Fibroblast of mammary gland (primary cell): ENCODE data around the gene HADHA.

Source experiments
- DNase-seq: peaks from one replicate; pipeline ENCODE4 v3.0.0-alpha.2; 2010; ENCODE audit warnings: low read depth
- H3K4me3 ChIP-seq: 2 replicates; pipeline ENCODE4 v1.5.1; 2011; ENCODE audit warnings: low read depth, mild to moderate bottlenecking, low read length, moderate library complexity; ENCODE audit not compliant: control insufficient read depth
- CTCF ChIP-seq: conservative IDR thresholded peaks from 2 replicates; pipeline ENCODE4 v1.5.1; 2011; ENCODE audit warnings: low read depth, low read length, inconsistent platforms; ENCODE audit not compliant: control insufficient read depth, insufficient read depth

The HADHA gene

DNA sequence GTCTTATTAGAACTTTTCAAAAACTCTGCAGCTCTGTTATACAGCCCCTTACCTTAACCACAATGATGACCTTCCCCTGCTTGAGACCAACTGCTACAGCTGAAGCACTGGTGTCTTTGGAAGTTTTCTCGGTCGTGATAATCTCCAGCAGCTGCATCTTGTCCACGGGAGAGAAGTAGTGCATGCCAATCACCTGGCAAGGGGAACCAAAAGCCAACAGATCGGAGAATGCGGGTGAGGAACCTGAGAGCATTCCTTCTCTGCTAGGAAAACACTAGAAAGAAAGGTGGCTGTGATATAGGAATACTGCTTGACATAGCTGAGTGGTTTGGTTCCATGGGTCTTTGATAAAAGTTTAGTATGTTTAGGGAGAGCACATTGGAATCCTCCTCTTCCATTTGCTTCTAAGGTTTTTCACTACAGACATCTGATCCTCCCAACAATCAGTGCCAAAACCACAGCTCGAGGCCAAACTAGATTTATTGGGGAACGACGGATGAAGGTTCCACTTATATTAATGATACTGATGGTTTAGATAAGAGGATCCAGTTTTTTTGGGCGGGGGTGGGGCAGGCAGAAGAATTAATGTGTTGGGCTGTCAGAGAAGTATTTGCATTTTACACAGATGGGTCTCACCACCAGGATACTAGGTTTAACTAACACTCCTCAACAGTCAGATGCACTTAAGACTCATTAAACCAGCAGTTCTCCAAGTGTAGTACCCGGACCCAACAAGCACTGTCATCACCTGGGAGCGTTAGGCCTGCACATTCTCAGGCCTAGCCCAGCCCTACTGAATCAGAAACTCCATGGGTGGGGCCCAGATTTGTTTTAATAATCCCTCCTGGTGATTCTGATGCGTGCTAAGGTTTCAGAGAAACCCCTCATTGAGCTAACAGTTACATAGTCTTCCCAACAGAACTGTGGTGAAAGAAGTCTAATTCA lies 49.1 kb downstream of the HADHA start:
- no peak overlapping the region for H3K4me3 ChIP-seq
- DNase-seq: no peak
- TF ChIP-seq CTCF: no peak

GRCh38 chr2:26193578-26194231 lies 50.7 kb downstream of the HADHA start:
- DNase-seq: no peak
- TF ChIP-seq CTCF: no peak
- no peak overlapping the region for H3K4me3 ChIP-seq

DNA sequence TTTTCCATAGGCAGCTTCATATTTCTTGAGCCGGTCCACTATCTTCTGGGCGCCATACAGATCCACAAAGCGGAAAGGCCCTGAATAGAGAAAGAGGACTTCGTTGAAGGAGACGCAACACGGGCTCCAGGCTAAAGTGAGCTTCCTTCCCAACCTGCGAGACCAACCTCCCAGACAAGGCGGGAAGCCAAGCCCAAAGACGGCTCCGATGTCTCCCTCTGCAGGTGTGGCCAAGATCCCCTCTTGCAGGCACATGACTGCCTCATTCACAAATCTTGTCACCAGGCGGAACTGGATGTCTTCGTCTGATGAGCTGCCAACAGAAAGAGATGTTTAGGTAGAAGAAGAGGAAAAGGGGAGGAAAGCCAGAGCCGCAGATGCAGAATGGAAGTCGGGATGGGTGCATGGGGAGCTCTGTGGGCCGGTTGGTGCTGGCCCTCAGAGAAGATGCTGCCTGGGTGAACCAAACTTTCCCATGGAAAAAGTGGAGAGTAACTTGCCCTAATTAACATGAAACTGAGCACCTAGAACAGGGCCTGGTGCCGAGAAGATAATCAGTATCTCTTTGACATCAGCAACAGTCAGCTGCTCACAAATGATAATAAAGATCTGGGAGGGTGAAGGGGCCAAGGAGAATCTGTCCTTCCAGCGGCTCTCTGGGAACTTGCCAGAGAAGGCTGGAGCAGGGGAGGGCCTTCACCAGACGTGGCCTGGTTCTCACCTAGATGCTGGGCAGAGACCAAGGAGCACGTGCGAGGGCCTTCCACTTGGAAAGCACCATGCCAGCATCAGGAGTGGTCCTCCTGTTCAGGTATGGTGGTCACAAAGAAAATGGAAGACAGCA lies 52.9 kb downstream of the HADHA start:
- TF ChIP-seq CTCF: no peak
- no peak for DNase-seq
- no peak overlapping the region for H3K4me3 ChIP-seq

DNA sequence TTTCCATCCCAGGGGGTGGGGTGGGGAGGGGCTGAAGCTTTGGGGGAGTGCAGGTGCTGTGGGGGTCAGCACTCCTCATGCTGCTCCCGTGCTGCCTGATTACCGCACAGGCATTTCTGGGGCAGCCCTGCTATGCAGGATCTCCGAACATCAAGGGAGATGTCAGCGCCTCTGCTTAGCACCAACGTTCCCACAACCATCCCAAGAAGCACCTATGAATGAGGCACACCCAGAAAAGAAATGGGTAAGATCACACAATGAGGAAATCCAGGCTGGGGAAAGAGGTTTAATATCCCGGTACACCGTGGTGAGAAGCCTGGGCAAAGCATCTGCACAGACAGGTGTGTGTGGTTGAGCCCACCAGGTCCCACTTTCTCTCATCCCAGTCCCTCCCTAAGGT lies 54.1 kb downstream of the HADHA start:
- DNase-seq: no peak
- H3K4me3 ChIP-seq: no peak overlapping the region
- no peak for TF ChIP-seq CTCF

DNA sequence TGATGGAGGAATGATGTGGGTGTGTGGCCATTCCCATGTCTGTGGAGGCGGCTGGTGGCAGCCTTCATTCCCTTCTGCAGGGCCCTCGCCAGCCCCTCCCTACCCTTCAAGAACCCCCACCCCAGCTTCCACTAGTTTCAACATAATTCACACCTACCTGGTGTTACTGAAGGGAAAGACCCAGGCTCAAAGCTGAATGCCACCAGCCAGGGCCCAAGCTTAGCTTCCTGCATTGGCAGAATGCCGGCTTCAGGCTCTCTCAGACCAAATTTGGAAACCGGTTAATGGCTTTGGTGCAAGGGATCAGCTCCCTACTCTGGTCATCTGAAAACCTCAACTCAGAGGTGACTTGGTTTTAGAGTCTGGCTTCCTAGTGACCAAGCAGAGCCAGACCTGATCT lies 54.7 kb downstream of the HADHA start:
- no peak overlapping the region for H3K4me3 ChIP-seq
- no peak for DNase-seq
- TF ChIP-seq CTCF: no peak

DNA sequence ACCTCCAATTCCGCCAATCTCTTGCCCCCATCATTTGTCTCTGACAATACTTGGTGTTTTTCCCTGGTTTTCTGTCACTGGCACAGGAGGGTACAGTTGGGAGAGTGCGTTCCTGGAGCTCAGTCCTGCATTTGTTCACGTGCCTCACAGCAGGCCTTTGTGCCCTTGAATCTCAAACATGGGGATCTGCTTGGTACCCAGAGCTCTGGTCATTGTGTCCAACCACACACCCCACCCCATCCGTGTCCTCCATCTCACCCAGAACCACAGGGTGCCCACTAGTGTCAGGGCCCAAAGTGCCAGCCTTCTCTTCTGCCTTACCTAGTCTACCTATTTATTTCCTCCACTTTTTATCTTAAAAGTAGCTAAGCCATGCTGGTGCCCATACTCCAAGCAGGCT lies 55.3 kb downstream of the HADHA start:
- no peak for TF ChIP-seq CTCF

More for the DNA sequence above, 55.3 kb downstream of the HADHA start:
- no peak overlapping the region for H3K4me3 ChIP-seq
- no peak for DNase-seq
